GM18502 (cell line): ENCODE data around the gene GNG3.
"Not testable (repeated sequence)": the region's sequence is repeated elsewhere in the genome, so short reads cannot be mapped to it uniquely, and the experiment has no call there.

Source experiments
- ATAC-seq: cut with Tn5 transposase; IDR thresholded peaks from one replicate; pipeline ENCODE4 v1.9.1; 2021; ENCODE audit warnings: mild to moderate bottlenecking; ENCODE audit not compliant: unreplicated experiment, poor library complexity

Gene GNG3

GRCh38 chr11:62707277-62707861 lies at the start of gene GNG3, which contains the start of gene BSCL2:
TSS of gene GNG3 (plus strand) at chr11:62707676. CDS start at chr11:62708296, 620 bp downstream.
TSS of gene BSCL2 (minus strand) at chr11:62707424. CDS start at chr11:62707195, 229 bp downstream.
- ATAC-seq, result no peak

DNA sequence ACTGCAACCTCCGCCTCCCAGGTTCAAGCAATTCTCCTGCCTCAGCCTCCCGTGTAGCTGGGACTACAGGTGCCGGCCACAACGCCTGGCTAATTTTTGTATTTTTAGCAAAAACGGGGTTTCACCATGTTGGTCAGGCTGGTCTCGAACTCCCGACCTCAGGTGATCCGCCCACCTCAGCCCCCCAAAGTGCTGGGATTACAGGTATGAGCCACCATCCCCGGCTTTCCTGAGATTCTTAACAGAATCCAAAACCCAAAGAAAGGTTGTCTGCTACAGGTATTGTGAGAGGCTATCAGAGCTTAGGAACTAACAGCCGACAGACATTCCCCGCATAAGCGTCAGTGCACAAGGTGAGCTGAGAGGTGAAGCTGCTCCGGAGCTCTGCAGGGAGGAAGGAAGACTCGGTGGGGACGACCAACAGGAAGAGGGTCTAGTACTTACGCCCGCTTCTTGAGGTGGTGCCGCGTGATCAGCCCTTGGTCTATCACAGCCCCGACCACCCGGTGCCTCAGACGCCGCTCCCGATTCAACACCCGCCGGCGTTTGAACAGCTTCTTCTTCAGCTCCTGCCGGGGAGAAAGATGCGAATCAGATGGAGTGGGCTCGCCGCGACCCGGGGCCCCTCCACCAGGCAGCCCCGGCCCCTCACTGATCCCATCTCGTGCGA lies 42.9 kb upstream of the GNG3 start:
- ATAC-seq, result peak; percentile 34

DNA sequence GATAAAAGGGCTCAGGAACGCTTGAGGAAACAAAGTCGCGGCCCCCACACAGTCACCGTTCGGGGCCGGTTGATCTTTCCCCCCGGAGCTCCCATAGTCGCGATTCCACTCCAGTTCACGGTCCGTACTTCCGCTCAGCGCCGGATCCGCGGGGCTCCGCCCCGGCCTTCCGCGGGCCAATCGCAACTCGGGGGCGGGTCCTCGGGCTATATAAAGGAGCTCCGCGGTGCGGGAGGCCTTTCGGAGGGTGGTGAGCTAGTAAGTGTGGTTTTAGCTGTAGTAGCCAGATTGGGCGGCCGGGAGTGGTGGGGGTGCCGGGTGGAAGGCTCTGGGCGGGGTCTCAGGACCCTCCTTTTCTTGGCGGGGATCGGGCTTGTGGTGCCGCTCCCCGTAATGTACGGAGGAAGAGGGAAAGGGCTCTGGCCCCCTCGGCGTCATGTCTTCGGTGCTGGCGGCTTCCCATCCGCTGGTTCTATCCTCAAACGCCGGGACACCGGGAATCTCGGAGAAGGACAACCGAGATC lies 42.3 kb upstream of the GNG3 start, which contains the start of the genes C11orf98 and CSKMT:
TSS of gene C11orf98 (minus strand) at position 136 of the 524 bp plus-strand sequence. CDS start at position 95, 41 bp downstream.
TSS of gene CSKMT (plus strand) at position 238 of the 524 bp plus-strand sequence. CDS start 568 bp downstream, outside the sequence.
- peak; percentile 78 for ATAC-seq

- ATAC-seq, result peak; percentile 9
Observed at GRCh38 chr11:62665599-62666258, 41.7 kb upstream of the GNG3 start.

- ATAC-seq, result no peak
Observed at GRCh38 chr11:62666259-62666926, 41.1 kb upstream of the GNG3 start.

GRCh38 chr11:62667460-62667859 lies 40.0 kb upstream of the GNG3 start:
- ATAC-seq, result no peak

DNA sequence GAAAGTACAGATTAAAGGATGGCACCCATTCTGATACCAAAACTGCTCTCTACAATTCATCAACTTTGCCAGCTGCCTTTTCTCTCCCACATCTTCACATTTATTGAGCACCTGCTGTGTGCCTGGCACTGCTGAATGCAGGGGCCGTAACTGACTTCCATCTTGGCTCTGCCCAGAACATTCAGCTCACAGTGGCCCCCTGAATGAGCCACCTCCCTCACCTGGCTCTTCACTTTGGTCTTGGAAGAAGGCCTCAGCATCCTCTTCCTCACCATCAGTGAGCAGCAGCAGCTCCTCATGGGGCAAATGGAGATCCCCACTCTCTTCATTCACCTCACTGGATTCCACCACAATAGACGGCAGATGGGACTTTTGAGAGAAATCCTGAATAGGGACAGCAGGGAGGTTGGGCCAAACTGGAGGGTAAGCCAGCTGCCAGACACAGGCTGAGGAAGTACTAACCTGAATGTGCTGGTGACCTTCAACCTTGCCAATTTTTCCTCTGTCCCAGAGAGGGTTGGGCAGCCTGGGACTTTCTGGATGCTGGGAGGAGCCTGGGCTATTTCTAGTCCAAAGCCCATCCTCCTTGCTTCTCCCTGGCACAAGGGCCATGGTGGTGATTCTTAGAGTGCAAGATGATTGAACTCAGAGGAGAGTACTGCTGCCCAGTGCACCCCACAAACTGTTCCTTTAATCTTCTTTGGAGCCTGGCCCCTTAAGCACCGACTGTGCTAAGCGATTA lies 37.9 kb upstream of the GNG3 start:
- no peak for ATAC-seq

DNA sequence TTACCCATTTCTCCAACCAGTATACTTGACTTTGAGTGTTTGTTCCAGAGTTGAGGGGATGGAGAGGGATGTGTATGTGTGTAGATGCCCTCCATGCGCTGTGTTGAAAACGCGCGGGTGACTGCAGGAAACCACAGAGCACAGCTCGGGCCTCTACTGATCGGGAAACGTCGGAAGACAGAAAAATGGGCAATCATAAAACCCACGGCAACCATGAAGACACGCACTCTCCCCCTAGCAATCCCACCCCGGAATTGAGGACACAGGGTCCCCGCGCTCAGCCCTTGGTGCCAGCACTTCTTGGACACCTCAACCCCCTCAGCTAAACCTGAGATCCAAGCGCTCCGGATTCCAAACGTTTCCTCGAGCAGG lies 36.3 kb upstream of the GNG3 start:
- ATAC-seq, result peak; percentile 21

DNA sequence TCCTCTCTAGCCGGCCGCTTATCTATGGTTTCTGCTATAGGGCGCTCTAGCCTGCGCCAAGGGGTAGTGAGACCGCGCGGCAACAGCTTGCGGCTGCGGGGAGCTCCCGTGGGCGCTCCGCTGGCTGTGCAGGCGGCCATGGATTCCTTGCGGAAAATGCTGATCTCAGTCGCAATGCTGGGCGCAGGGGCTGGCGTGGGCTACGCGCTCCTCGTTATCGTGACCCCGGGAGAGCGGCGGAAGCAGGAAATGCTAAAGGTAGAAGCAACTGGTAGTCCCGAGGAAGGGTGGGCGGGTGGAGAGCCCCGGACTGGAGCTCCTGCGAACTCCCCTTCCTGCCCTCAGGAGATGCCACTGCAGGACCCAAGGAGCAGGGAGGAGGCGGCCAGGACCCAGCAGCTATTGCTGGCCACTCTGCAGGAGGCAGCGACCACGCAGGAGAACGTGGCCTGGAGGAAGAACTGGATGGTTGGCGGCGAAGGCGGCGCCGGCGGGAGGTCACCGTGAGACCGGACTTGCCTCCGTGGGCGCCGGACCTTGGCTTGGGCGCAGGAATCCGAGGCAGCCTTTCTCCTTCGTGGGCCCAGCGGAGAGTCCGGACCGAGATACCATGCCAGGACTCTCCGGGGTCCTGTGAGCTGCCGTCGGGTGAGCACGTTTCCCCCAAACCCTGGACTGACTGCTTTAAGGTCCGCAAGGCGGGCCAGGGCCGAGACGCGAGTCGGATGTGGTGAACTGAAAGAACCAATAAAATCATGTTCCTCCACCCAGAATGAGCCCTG lies 35.7 kb upstream of the GNG3 start, which contains the start of the genes LBHD1 and UQCC3:
TSS of gene LBHD1 (minus strand) at position 660 of the 782 bp plus-strand sequence. CDS start 2,236 bp downstream, outside the sequence.
TSS of gene UQCC3 (plus strand) at position 66 of the 782 bp plus-strand sequence. CDS start at position 139, 73 bp downstream.
- ATAC-seq, result peak; percentile 62

DNA sequence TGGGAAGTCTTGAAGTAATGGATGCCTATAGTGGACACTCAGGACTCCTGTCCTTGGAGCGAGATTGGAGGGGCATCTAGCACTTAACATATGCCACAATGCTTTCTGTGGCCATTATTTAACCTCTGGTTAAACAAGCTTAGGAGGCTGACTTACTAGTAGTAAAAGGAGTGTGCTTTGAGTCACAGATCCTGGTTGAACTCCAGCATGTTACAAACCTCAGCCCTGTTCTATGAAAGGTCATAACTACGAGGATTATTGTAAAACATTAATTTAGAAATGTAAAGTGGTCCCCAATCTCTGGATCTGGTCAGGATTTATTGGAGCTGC lies 34.3 kb upstream of the GNG3 start:
- ATAC-seq, result no peak

GRCh38 chr11:62675415-62675814 lies 32.1 kb upstream of the GNG3 start:
- not testable (repeated sequence) for ATAC-seq

DNA sequence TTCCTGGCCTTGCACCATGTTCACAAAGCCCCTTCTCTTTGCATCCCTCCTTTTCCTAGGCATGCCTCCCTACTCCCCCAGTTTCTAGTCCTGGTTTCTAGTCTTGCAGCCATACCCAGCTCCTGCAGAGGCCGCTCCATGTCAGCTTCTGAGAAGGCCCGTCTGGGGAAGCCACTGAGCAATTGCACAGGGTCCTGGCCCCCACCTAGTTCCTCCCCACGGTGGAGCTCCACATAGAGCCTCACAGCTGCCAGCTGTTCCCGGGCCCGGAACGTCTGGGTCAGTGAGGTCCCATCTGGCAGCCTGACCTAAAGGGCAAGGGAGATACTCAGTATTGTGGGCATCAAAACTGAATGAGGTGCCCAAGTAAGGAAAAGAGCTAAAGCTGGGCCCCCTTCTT lies 30.8 kb upstream of the GNG3 start:
- ATAC-seq, result no peak

DNA sequence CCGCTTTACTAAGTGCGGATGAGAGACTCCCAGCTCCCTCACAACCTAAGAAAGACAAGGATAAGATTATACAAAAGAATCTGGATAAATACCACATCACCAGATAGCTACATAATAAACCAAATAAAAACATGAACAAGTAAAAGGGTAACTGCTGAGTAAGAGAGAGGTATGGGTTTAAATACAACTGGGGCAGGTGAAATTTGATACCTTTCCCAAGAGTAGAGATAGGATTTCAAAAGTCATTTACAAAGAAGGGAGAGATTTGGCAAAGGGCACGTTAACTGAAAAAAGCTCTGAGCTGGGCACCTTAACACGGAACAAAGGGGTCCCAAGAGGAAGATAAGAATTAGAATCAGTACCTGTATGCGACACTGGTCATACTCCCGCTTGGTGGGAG lies 30.3 kb upstream of the GNG3 start:
- ATAC-seq, result no peak

GRCh38 chr11:62677714-62678113 lies 29.8 kb upstream of the GNG3 start:
- ATAC-seq, result no peak

- ATAC-seq, result no peak
Observed at GRCh38 chr11:62678433-62678769, 29.1 kb upstream of the GNG3 start.

DNA sequence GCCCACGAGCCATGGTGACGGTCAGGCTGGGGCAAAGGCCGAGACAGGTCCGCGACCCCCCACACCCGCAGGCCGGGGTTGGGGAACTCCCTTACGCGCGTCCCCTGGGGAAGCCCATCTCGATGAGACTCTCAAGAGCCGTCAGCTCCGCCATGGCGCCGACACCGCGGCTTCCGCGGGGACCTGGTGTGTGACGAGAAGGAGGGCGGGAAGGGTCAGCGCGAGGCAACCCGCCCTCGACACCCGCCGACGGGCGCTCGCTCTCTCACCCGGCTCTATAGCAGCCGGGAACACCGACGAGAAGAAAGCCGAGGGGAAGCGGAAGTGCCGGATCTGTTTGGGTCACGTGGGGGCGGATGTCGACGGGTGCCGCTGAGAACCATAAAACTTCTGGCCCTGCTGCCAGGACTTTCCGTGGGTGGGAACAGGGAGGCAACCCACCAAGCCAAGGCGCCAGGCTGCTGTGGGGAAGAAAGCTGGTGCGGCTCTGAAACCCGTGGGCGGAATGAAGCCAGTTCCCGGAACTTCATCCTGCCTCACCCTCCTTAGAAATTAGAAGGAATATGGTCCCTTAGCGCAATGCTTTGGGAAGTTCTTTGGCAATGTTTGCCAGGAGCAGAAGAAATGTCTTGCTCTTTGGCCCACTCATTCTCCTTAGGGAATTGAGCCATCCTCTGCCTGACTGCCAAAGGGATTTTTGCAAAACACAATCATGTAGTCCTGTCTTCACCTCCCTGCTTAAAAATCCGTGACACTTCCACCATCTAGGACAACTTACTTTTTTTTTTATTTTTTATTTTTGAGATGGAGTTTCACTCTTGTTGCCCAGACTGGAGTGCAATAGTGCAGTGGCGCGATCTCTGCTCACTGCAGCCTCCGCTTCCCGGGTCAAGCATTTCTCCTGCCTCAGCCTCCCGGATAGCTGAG lies 28.4 kb upstream of the GNG3 start, which contains the start of gene UBXN1:
TSS of gene UBXN1 (minus strand) at position 304 of the 927 bp plus-strand sequence. CDS start at position 154, 150 bp downstream.
- peak; percentile 70 for ATAC-seq

DNA sequence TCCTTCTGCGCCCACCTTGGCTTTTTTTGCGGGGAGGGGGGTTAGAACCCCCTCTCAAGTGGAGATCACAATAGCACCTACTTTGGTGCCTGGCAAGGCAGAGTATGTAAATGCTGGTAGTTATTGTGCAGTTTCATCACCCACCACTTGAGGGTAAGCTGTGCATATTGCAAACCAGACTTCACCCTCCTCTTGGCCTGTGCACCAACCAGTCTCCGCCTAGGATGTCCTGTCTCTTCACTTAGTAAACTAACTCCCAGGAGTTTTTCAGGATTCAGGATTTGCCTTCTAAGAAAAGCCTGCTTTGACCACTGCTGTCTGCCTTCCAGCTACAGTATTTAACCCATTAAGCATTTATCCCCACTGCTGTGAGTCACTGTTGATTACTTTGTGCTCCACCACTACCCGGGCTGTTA lies 26.6 kb upstream of the GNG3 start:
- ATAC-seq, result peak; percentile 70

DNA sequence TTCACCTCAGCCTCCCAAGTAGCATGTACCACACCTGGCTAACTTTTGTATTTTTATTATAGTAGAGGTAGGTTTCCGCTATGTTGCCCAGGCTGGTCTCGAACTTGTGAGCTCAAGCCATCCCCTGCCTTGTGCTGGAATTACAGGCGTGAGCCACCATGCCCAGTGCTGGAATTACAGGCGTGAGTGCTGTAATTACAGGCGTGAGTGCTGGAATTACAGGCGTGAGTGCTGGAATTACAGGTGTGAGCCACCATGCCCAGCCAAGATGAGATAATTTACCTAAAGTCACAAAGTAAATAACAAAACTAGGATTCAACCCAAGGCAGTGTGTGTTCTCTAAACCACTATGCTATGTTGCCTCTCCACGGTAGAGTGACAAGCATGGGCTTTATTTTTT lies 25.0 kb upstream of the GNG3 start:
- ATAC-seq, result no peak
